AG09319 (cell line): ENCODE data around the gene ATF4.

ENCODE experiments used
- DNase-seq: peaks from one replicate; pipeline ENCODE4 v3.0.0-alpha.2; 2010; ENCODE audit warnings: low read depth; ENCODE audit errors: extremely low read depth
- TF ChIP-seq, protein P1 (sequence below): IDR thresholded peaks from 2 replicates; pipeline ENCODE4 v1.5.1; 2011; ENCODE audit warnings: low read depth, mild to moderate bottlenecking, inconsistent platforms, low read length, moderate library complexity

ATF4 gene, protein sequence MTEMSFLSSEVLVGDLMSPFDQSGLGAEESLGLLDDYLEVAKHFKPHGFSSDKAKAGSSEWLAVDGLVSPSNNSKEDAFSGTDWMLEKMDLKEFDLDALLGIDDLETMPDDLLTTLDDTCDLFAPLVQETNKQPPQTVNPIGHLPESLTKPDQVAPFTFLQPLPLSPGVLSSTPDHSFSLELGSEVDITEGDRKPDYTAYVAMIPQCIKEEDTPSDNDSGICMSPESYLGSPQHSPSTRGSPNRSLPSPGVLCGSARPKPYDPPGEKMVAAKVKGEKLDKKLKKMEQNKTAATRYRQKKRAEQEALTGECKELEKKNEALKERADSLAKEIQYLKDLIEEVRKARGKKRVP

GRCh38 chr22:39520226-39521105 is at the start of gene ATF4:
TSS of gene ATF4 (plus strand) at chr22:39520562. CDS start at chr22:39521446, 884 bp downstream.
- TF ChIP-seq, protein P1, sequence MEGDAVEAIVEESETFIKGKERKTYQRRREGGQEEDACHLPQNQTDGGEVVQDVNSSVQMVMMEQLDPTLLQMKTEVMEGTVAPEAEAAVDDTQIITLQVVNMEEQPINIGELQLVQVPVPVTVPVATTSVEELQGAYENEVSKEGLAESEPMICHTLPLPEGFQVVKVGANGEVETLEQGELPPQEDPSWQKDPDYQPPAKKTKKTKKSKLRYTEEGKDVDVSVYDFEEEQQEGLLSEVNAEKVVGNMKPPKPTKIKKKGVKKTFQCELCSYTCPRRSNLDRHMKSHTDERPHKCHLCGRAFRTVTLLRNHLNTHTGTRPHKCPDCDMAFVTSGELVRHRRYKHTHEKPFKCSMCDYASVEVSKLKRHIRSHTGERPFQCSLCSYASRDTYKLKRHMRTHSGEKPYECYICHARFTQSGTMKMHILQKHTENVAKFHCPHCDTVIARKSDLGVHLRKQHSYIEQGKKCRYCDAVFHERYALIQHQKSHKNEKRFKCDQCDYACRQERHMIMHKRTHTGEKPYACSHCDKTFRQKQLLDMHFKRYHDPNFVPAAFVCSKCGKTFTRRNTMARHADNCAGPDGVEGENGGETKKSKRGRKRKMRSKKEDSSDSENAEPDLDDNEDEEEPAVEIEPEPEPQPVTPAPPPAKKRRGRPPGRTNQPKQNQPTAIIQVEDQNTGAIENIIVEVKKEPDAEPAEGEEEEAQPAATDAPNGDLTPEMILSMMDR: no peak
- no peak for DNase-seq

- TF ChIP-seq, protein P1: no peak
- DNase-seq: no peak
Measured at GRCh38 chr22:39471381-39472141, 48.8 kb upstream of the ATF4 start.

DNA sequence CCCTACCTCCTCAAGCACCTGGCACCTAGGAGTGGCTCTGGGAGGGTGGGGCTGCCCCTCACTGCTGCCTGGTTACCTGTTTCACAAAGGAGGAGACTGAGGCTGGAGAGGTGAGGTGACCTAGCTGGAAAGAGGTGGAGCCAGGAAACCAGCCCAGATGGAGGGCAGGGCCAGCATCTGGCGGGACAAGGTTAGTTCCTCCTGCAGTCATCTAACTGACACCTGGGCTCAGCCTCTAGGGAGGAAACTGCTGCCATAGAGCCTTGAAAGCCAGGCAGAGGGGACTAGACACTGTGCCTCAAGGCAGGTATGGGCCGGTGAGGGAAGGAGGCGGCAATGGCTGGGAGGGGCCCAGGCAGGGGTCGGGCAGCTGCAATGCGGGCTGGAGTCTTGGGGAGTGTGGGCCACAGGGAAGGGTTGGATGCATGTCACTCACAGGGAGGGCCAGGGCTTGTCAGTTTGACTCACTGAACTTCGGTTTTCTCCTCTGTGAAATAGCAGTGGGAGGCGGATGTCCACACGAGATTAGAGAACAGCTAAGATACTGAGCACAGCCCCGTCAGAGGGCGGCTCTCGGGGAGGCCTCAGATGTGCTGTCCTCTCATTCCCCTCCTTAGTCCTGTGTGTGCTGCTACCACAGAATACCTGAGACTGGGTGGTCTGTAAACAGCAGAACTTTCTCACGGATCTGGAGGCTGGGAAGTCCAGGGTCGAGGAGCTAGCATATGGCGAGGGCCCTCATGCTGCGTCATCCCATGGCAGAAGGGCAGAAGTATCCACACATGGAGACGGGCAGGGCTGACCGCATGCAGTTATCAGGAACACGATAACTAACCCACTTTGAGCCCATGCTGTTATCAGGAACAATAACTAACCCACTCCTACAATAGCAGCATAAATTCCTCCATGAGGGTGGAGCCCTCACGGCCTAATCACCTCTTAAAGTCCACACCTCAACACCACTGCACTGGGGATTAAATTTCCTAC is 47.5 kb upstream of the ATF4 start:
- TF ChIP-seq, protein P1: no peak
- no peak for DNase-seq

DNA sequence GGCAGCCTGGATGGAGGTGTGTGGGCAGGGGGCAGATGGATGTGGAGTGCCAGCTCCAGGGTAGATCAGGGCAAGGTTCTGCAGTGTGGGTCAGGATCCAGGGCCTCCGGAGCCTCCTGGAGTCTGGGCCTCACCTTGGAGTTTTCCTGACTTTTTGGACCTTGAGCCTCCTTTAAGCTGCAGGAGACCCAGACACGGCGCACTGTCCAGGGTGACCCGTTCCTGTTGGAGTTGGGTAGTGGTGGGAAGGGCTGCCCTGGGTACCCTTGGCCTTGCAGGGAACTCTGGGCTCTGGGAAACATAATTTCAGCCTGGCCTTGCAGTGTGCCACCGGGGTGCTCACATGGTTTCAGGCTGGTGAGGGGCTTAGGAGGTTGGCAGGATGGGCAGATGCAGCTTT is 46.5 kb upstream of the ATF4 start:
- no peak for DNase-seq
- TF ChIP-seq, protein P1: no peak

DNA sequence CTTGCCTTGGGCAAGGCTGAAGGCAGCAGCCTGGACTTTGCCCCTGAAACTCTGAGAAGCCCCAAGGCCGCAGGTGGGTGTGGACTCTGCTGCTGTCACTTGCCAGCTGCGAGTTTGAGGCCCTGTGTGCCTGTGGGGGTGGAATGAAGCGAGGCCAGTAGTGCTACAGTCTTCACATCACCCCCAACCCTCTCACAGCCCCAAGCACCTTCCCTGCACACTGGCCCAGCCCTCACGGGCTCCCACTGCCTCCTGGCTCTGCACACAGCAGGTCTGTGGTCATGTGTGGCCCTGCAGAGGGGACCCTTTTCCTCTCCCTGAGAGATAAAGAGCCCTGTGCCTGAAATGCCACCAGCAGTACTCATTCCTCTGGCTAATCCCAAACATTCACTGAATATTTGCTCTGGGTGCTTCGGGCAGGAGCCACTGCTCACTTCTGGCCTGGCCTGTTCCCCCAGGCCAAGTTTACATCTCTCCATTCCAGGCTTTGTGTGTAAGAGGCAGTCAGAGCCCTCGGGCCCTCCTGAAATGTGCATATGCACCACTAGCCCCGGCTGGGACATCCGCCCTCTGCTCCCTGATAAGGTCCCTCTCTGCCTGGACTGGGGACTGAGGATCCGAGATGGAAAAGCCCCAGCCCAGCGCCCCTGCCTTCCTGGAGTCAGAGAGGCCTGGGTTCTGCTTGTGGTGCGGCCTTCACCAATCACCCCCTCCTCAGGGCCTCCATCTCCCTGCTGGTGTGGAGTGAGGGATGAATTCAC is 45.8 kb upstream of the ATF4 start:
- TF ChIP-seq, protein P1: no peak
- DNase-seq: no peak

- TF ChIP-seq, protein P1: no peak
- DNase-seq: no peak
Measured at GRCh38 chr22:39475337-39475736, 45.0 kb upstream of the ATF4 start.
